AG09309 (cell line): ENCODE data around the gene NEK6.

ENCODE experiments used
- DNase-seq: peaks from one replicate; pipeline ENCODE4 v3.0.0-alpha.2; 2010; ENCODE audit warnings: low read depth
- H3K4me3 ChIP-seq: 2 replicates; pipeline ENCODE4 v1.5.1; 2011; ENCODE audit warnings: mild to moderate bottlenecking, low read depth, low read length, moderate library complexity; ENCODE audit not compliant: control insufficient read depth
- CTCF ChIP-seq: IDR thresholded peaks from 2 replicates; pipeline ENCODE4 v1.5.1; 2011; ENCODE audit warnings: mild to moderate bottlenecking, low read depth, low read length, inconsistent platforms; ENCODE audit not compliant: insufficient read depth, control insufficient read depth; ENCODE audit errors: missing control alignments

NEK6 gene

DNA sequence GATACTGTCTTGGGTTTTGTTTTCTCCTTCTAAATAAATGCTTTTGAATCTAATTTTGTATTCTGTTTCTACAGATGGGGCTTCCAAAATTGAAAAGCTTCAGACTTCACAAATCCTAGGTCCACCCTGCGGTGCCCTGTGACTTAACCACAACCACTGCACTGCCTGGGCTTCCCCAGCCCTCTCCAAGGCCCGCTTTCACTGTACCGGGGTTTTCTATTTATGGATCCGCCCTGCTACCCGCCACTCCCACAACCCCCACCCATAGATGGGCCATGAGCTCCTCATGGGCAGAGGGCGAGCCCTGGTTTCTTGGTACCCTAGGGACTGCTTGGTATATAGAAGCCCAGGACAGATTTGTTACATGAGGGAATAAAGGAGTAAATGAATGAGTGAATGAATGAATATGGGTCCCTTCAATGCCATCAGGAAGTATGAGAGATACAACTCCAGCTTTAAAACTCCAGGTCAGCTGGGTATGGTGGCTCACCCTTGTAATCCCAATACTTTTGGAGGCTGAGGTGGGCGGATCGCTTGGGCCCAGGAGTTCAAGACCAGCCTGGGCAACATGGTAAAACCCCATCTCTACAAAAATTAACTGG, 39.8 kb upstream of the NEK6 start:
- DNase-seq, result no peak
- no peak overlapping the region for H3K4me3 ChIP-seq
- no peak for TF ChIP-seq CTCF

DNA sequence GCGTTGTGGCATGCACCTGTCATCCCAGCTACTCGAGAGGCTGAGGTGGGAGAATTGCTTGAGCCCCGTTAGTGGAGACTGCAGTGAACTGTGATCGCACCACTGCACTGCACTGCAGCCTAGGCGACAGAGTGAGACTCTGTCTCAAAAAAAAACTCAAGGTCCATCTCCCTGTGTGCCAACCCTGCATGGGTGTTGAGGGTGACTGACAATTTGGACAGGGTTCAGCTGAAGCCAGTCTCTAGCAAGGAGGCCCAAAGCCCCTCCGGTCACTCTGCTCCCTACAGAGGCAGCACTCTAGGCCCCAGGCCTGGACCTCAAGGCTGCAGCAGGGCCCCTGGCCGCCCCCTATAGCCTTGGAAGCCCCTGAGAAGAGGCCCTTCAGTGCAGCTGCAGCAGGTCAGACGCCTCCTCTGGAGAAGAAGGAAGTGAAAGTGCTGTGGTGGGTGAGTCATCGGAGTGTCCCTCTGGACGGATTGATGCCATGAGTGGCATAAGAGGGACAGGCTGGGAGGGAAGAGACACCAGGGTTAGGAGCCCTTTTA, 39.2 kb upstream of the NEK6 start:
- no peak for DNase-seq
- peak; percentile 27 for TF ChIP-seq CTCF
- no peak overlapping the region for H3K4me3 ChIP-seq

- H3K4me3 ChIP-seq, result no peak overlapping the region
- TF ChIP-seq CTCF, result no peak
- DNase-seq, result no peak
Measured at GRCh38 chr9:124218987-124219461, 38.7 kb upstream of the NEK6 start.

GRCh38 chr9:124220946-124221451, 36.8 kb upstream of the NEK6 start:
- no peak overlapping the region for H3K4me3 ChIP-seq
- no peak for DNase-seq

GRCh38 chr9:124221676-124222075, 36.1 kb upstream of the NEK6 start:
- no peak for DNase-seq
- no peak overlapping the region for H3K4me3 ChIP-seq
- no peak for TF ChIP-seq CTCF

More at GRCh38 chr9:124220946-124221451, 36.8 kb upstream of the NEK6 start:
- no peak for TF ChIP-seq CTCF

DNA sequence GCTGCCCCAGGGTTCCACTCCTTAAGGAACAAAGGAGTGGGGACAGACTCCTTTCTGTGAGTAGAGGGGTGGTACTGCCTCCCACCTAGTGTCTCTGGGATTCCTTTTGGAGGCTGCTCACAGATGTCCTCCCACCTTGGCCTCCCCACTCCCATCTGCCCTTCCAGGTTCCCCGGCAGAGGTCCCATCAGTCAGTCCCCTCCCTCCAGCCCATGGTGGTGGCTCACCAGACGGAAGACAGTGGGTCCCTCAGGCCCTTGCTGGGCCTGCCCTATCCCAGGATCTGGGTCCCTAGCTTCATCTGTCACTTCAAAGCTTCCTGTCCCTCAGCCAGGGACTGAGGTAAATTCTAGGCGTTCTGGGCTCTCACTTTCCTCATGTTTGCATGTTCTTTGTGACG, 35.6 kb upstream of the NEK6 start:
- H3K4me3 ChIP-seq, result no peak overlapping the region
- no peak for TF ChIP-seq CTCF
- no peak for DNase-seq
